Measurements from ENCODE around the gene MYMX.

DNA sequence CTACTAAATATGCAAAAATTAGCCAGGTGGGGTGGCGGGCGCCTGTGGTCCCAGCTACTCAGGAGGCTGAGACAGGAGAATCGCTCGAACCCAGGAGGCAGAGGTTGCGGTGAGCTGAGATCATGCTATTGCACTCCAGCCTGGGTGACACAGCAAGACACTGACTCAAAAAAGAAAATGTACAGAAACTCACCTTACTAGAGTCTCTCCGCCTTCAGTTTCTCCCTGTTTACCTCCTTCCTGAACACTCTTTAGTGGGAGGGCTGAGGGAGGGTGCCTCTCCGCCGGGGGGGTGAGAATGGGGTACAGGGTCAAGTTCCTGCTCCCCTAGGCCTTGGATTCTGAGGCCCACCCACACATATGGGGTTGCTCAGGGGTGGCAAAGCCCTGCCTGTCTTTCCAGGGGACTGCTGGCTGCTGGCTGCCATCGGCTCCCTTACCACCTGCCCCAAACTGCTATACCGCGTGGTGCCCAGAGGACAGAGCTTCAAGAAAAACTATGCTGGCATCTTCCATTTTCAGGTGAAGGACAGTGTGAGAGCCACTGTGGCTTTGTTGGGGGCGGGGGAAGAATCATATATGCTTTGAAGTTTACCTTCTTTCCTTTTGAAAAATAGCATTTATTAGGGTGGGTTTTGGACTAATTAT is 44.7 kb upstream of the MYMX start:
- TF ChIP-seq, protein P1, sequence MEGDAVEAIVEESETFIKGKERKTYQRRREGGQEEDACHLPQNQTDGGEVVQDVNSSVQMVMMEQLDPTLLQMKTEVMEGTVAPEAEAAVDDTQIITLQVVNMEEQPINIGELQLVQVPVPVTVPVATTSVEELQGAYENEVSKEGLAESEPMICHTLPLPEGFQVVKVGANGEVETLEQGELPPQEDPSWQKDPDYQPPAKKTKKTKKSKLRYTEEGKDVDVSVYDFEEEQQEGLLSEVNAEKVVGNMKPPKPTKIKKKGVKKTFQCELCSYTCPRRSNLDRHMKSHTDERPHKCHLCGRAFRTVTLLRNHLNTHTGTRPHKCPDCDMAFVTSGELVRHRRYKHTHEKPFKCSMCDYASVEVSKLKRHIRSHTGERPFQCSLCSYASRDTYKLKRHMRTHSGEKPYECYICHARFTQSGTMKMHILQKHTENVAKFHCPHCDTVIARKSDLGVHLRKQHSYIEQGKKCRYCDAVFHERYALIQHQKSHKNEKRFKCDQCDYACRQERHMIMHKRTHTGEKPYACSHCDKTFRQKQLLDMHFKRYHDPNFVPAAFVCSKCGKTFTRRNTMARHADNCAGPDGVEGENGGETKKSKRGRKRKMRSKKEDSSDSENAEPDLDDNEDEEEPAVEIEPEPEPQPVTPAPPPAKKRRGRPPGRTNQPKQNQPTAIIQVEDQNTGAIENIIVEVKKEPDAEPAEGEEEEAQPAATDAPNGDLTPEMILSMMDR (IDR thresholded peaks at IDR 0.05), result no peak
- TF ChIP-seq EP300 (IDR thresholded peaks at IDR 0.05; ENCODE audit: low read depth), result no peak
- no peak for TF ChIP-seq POLR2A (IDR thresholded peaks at IDR 0.05)
- TF ChIP-seq POLR2AphosphoS5 (IDR thresholded peaks at IDR 0.05), result no peak
